ENCODE results near the gene RILPL1.
"Not testable (repeated sequence)": the region's sequence is repeated elsewhere in the genome, so short reads cannot be mapped to it uniquely, and the experiment has no call there.

The RILPL1 gene

DNA sequence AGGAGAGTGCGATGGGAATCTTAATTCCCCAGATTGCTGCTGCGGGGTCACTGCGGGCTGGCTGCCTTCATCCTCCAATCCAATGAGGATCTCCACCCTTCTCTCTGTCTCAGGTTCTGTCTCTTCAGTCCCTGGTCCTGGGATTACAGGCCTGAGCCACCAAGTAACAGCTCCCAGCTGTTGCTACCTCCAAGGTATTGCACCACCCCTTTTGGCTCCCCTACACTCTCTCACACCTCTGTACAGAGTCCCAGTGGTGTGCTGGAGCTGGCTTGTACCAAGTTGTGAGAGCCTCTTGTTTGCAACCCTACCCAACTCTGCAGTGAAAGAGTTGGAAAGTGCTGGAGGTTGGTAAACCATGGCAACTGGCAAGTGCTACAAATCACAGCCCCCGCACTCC lies 10.0 kb upstream of the RILPL1 start:
- CTCF ChIA-PET, result no interaction called here
- no peak for DNase-seq (ENCODE audit: extremely low spot score)
- POLR2A ChIA-PET, result no interaction called here
- TF ChIP-seq ZNF384 (IDR thresholded peaks at IDR 0.05) (no peak), LEF1 (IDR thresholded peaks at IDR 0.05; ENCODE audit: borderline replicate concordance) (no peak), FOXM1 (IDR thresholded peaks at IDR 0.05; ENCODE audit: borderline replicate concordance) (no peak), ELF4 (IDR thresholded peaks at IDR 0.05) (no peak), FOXA1 (IDR thresholded peaks at IDR 0.05) (no peak), CTBP1 (IDR thresholded peaks at IDR 0.05; ENCODE audit: borderline replicate concordance) (no peak), ARNT (IDR thresholded peaks at IDR 0.05) (no peak), HDGF (IDR thresholded peaks at IDR 0.05; ENCODE audit: borderline replicate concordance) (no peak), TARDBP (IDR thresholded peaks at IDR 0.05) (no peak), SP1 (IDR thresholded peaks at IDR 0.05) (no peak)

DNA sequence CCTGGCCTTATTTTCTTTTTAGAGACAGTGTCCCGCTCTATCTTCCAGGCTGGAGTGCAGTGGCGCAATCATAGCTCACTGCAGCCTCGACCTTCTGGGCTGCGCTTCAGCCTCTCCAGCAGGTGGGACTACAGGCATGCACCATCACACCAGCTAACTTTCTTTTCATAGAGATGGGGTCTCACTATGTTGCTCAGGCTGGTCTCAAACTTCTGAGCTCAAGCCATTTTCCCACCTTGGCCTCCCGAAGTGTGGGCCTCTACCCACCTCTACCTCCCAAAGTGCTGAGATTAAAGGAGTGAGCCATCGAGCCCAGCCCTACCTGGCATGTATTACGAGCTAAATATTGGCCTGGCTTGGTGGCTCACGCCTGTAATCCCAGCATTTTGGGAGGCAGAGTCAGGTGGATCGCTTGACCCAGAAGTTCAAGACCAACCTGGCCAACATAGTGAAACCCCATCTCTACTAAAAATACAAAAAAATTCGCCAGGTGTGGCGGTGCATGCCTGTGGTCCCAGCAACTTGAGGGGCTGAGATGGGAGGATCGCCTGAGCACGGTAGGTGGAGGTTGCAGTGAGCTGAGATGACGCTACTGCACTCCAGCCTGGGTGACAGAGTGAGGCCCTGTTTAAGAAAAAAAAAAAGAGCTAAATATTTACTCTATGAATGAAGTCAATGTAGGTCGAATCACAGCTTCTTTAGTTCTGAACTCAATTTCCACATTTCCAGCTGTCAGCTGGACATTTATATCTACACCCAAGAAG lies 7.6 kb upstream of the RILPL1 start:
- DNase-seq (ENCODE audit: extremely low spot score), result no peak
- TF ChIP-seq L3MBTL2 (conservative IDR thresholded peaks at IDR 0.05), result no peak
- TF ChIP-seq BHLHE40 (IDR thresholded peaks at IDR 0.05; ENCODE audit: borderline replicate concordance), result no peak
- no peak for TF ChIP-seq TARDBP (IDR thresholded peaks at IDR 0.05)
- TF ChIP-seq CTBP1 (IDR thresholded peaks at IDR 0.05; ENCODE audit: borderline replicate concordance), result no peak
- no peak for TF ChIP-seq SP1 (IDR thresholded peaks at IDR 0.05)
- no peak for TF ChIP-seq FOXK2 (IDR thresholded peaks at IDR 0.05)
- no peak for TF ChIP-seq ELF4 (IDR thresholded peaks at IDR 0.05)
- no peak for TF ChIP-seq FOXA1 (IDR thresholded peaks at IDR 0.05)
- TF ChIP-seq, protein P1, sequence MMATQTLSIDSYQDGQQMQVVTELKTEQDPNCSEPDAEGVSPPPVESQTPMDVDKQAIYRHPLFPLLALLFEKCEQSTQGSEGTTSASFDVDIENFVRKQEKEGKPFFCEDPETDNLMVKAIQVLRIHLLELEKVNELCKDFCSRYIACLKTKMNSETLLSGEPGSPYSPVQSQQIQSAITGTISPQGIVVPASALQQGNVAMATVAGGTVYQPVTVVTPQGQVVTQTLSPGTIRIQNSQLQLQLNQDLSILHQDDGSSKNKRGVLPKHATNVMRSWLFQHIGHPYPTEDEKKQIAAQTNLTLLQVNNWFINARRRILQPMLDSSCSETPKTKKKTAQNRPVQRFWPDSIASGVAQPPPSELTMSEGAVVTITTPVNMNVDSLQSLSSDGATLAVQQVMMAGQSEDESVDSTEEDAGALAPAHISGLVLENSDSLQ (IDR thresholded peaks at IDR 0.05), result no peak
- TF ChIP-seq ARNT (IDR thresholded peaks at IDR 0.05), result no peak
- no peak for TF ChIP-seq SUZ12 (IDR thresholded peaks at IDR 0.05)
- no peak for TF ChIP-seq FOXM1 (IDR thresholded peaks at IDR 0.05; ENCODE audit: borderline replicate concordance)
- TF ChIP-seq HDGF (IDR thresholded peaks at IDR 0.05; ENCODE audit: borderline replicate concordance), result no peak
- TF ChIP-seq ZNF384 (IDR thresholded peaks at IDR 0.05), result no peak
- POLR2A ChIA-PET, result interaction anchor here (0.6 kb wide), 1 partner anchor 1827 kb away, joined by 3 read pairs; no protein-coding TSS in a partner anchor
- CTCF ChIA-PET, result interaction anchor here (0.7 kb wide), 1 partner anchor 41 kb away, joined by 3 read pairs; no protein-coding TSS in a partner anchor

DNA sequence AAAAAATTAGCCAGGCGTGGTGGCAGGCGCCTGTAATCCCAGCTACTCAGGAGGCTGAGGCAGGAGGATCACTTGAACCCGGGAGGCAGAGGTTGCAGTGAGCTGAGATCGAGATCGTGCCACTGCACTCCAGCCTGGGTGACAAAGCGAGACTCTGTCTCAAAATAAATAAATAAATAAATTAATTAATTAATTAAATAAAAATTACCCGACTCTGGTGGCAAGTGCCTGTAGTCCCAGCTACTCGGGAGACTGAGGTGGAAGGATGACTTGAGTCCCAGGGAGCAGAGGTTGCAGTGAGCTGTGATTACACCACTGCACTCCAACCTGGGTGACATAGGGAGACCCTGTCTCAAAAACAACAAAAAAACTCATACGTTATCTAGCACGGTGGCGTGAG lies 2.4 kb upstream of the RILPL1 start:
- DNase-seq (ENCODE audit: extremely low spot score), result not testable (repeated sequence)
- ChIA-PET CTCF (interaction anchor here (1.2 kb wide), 1 partner anchor 46 kb away, joined by 3 read pairs; no protein-coding TSS in a partner anchor), POLR2A (interaction anchor here (1.6 kb wide), 1 partner anchor 48 kb away, joined by 6 read pairs; the partner anchor contains the start of gene TMED2)

DNA sequence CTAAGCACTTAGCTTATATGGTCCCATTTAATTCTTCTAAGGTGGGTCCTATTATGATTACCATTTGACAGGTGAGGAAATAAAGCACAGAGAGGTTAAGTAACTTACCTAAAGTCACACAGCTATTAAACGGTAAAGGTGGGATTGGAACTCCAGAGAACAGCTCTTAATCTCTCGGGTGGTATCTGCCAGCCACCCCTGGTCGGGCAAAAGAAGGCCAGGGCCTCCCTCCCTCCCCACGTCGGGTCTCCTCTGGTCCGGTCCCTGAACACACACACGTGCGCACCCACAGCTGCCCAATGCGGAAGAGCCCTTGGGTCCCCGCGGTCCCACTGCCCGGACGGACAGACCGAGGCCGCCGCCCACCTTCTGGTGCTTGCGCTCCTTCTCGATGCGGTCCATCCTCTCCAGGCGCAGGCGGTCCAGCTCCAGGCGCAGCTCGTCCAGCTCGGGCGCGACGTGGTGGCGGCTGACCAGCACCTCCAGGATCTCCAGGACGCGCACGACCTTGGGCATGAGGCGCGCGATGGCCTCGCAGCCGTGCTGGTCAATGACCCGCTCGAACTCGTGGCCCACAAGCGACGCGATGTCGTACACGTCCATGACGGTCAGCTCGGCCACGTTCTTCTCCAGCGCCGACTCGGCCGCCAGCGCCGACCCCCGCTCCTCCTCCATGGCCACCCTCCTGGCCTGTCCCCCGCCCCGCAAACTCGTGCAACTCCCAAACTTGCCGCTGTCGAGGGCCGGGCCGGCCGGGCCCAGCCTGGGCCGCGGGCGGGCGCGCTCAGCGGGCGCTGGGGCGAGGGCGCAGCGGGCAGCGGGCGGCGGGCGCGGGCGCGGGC lies 490 bp downstream of the RILPL1 start:
- POLR2A ChIA-PET, result interaction anchor here (0.8 to 1.8 kb wide), 6 partner anchors 11 to 85 kb away, joined by 3 to 4 read pairs (median 3); partner anchors contain the start of genes SNRNP35 and TMED2
- CTCF ChIA-PET, result interaction anchor here (1.2 kb wide), 1 partner anchor 49 kb away, joined by 3 read pairs; no protein-coding TSS in a partner anchor
- 0 out of 2 replicates have a peak, but pooled peaks have one; percentile 16 for TF ChIP-seq ELF4 (IDR thresholded peaks at IDR 0.05)
- no peak for TF ChIP-seq CTBP1 (IDR thresholded peaks at IDR 0.05; ENCODE audit: borderline replicate concordance)
- peak; percentile 70 for TF ChIP-seq L3MBTL2 (conservative IDR thresholded peaks at IDR 0.05)
- peak; percentile 55 for DNase-seq (ENCODE audit: extremely low spot score)

DNA sequence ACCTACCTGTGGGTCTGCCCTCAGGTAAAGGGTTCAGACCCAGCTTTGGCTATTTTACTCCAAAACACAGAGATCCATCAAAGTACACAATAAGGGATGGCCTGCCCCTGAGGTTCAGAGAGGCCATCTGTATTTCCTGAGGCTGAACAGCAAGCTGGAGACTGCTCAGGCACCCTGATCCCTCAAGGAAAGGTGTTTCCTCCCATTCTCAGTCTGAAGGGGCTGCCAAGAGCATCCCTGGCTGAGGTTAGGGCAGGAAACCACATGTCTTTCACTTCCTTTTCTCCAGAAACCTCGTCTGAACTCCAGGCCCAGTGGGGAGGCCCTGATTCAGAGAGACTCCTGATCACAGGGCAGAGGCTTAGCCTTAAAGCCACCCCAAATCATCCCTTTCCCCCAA lies 1.5 kb downstream of the RILPL1 start:
- CTCF ChIA-PET, result interaction anchor here (1.2 kb wide), 1 partner anchor 50 kb away, joined by 3 read pairs; no protein-coding TSS in a partner anchor
- POLR2A ChIA-PET, result interaction anchor here (1.3 to 1.8 kb wide), 2 partner anchors 10 to 74 kb away, joined by 3 to 4 read pairs; partner anchors contain the start of gene SNRNP35
- no peak for TF ChIP-seq FOXK2 (IDR thresholded peaks at IDR 0.05)
- no peak for TF ChIP-seq LEF1 (IDR thresholded peaks at IDR 0.05; ENCODE audit: borderline replicate concordance)
- TF ChIP-seq TARDBP (IDR thresholded peaks at IDR 0.05), result no peak
- no peak for TF ChIP-seq SUZ12 (IDR thresholded peaks at IDR 0.05)
- no peak for TF ChIP-seq HDGF (IDR thresholded peaks at IDR 0.05; ENCODE audit: borderline replicate concordance)
- no peak for TF ChIP-seq L3MBTL2 (conservative IDR thresholded peaks at IDR 0.05)
- no peak for TF ChIP-seq BHLHE40 (IDR thresholded peaks at IDR 0.05; ENCODE audit: borderline replicate concordance)
- TF ChIP-seq ZNF384 (IDR thresholded peaks at IDR 0.05), result no peak
- TF ChIP-seq ARNT (IDR thresholded peaks at IDR 0.05), result no peak
- no peak for TF ChIP-seq NFRKB (IDR thresholded peaks at IDR 0.05)
- no peak for DNase-seq (ENCODE audit: extremely low spot score)

DNA sequence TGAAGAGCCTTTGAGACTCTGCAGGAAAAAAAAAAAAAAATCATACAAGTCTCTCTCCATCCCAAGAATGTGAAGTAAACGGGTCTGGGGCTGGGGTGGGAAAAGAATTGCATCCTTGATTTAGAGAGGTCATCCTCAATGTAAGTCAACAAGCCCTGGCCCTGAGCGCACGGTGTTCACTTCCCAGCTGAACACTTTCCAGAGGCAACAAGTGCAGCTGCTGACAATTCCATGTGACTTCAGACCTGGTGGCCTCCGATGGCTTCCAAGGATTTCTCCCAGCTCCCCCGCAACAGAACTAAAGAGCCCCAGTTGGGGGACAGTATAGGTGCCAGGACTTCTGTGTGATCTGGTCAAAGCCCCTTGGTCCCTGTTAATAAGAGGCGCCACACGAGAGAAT lies 2.4 kb downstream of the RILPL1 start:
- DNase-seq (ENCODE audit: extremely low spot score), result no peak
- ChIA-PET CTCF (no interaction called here), POLR2A (no interaction called here)
- TF ChIP-seq ELF4 (IDR thresholded peaks at IDR 0.05) (no peak), FOXM1 (IDR thresholded peaks at IDR 0.05; ENCODE audit: borderline replicate concordance) (no peak), HDGF (IDR thresholded peaks at IDR 0.05; ENCODE audit: borderline replicate concordance) (no peak), ARNT (IDR thresholded peaks at IDR 0.05) (no peak), CTBP1 (IDR thresholded peaks at IDR 0.05; ENCODE audit: borderline replicate concordance) (no peak), FOXK2 (IDR thresholded peaks at IDR 0.05) (no peak), ZNF384 (IDR thresholded peaks at IDR 0.05) (no peak), SP1 (IDR thresholded peaks at IDR 0.05) (no peak), LEF1 (IDR thresholded peaks at IDR 0.05; ENCODE audit: borderline replicate concordance) (no peak), SUZ12 (IDR thresholded peaks at IDR 0.05) (no peak), BHLHE40 (IDR thresholded peaks at IDR 0.05; ENCODE audit: borderline replicate concordance) (no peak), L3MBTL2 (conservative IDR thresholded peaks at IDR 0.05) (no peak), NFRKB (IDR thresholded peaks at IDR 0.05) (no peak), TARDBP (IDR thresholded peaks at IDR 0.05) (no peak), FOXA1 (IDR thresholded peaks at IDR 0.05) (no peak)
- TF ChIP-seq, protein P1 (IDR thresholded peaks at IDR 0.05), result no peak

Data from HEK293T (cell line).